ENCODE data around the gene CHST12.
"Not testable (repeated sequence)": the region's sequence is repeated elsewhere in the genome, so short reads cannot be mapped to it uniquely, and the experiment has no call there.

The CHST12 gene

GRCh38 chr7:2379161-2379560, 24.2 kb upstream of the CHST12 start:
- DNase-seq: no peak

- no peak for DNase-seq
Measured at GRCh38 chr7:2379821-2380450, 23.5 kb upstream of the CHST12 start.

GRCh38 chr7:2380461-2380860, 22.9 kb upstream of the CHST12 start:
- no peak for DNase-seq

GRCh38 chr7:2381227-2381626, 22.2 kb upstream of the CHST12 start:
- DNase-seq: no peak

- no peak for DNase-seq
Measured at GRCh38 chr7:2381881-2382509, 21.4 kb upstream of the CHST12 start.

- DNase-seq: no peak
Measured at GRCh38 chr7:2383543-2384274, 19.7 kb upstream of the CHST12 start.

GRCh38 chr7:2384354-2385243, 18.8 kb upstream of the CHST12 start:
- no peak for DNase-seq

GRCh38 chr7:2386122-2386521, 17.3 kb upstream of the CHST12 start:
- not testable (repeated sequence) for DNase-seq

- no peak for DNase-seq
Measured at GRCh38 chr7:2386964-2387669, 16.3 kb upstream of the CHST12 start.

GRCh38 chr7:2387897-2388636, 15.3 kb upstream of the CHST12 start:
- DNase-seq: no peak

GRCh38 chr7:2388637-2388954, 14.8 kb upstream of the CHST12 start:
- no peak for DNase-seq

- peak; percentile 58 for DNase-seq
Measured at GRCh38 chr7:2390020-2390816, 13.2 kb upstream of the CHST12 start.

- DNase-seq: no peak
Measured at GRCh38 chr7:2393706-2394105, 9.7 kb upstream of the CHST12 start.

GRCh38 chr7:2394566-2395082, 8.8 kb upstream of the CHST12 start:
- DNase-seq: no peak

GRCh38 chr7:2398506-2398905, 4.9 kb upstream of the CHST12 start:
- DNase-seq: no peak

GRCh38 chr7:2399848-2400587, 3.4 kb upstream of the CHST12 start:
- DNase-seq: peak; percentile 65

- DNase-seq: no peak
Measured at GRCh38 chr7:2402687-2403013, 761 bp upstream of the CHST12 start.

GRCh38 chr7:2403718-2404648, 572 bp downstream of the CHST12 start:
- DNase-seq: peak; percentile 44

- DNase-seq: no peak
Measured at GRCh38 chr7:2404714-2405119, 1.3 kb downstream of the CHST12 start.

Measured in midbrain (tissue), 1 donor.